HepG2 (cell line): ENCODE data around the gene AKT3. TPM values are rescaled to one million over a fixed set of nuclear protein-coding genes. Genes with fewer than 3 reads are reported as not detected.

ENCODE experiments used
- ATAC-seq: fragments of 200-7000 bp; cut with Tn5 transposase; 3 replicates; pipeline ENCODE4 v1.9.1; 2020; ENCODE audit warnings: mild to moderate bottlenecking, moderate library complexity
- BruUV-seq: library from RNA; stranded (reverse); fragments of 400-500 nt; replicated peaks from 2 replicates; lab custom pipeline; 2021; lab: Mats Ljungman, UMichigan
- CTCF ChIA-PET: fragments of 300-600 bp; formaldehyde crosslinking; extraction: SDS; loops from one replicate; lab custom pipeline; 2021; ENCODE audit warnings: low total read pairs, inconsistent platforms, low intra/inter-chr PET ratio; lab: Yijun Ruan, JAX
- POLR2A ChIA-PET: fragments of 350-600 bp; sonication (Branson Sonifier 250); formaldehyde crosslinking; loops from one replicate; lab custom pipeline; 2020; ENCODE audit warnings: antibody characterized with exemption, inconsistent platforms; lab: Yijun Ruan, JAX
- DNase-seq: peaks from one replicate; pipeline ENCODE4 v3.0.0-alpha.2; 2015; ENCODE audit warnings: low spot score
- FAIRE-seq: peaks from 3 replicates; lab custom pipeline; 2011; peaks lifted over from hg19 to GRCh38; lab: Jason Lieb, UNC
- H2AFZ ChIP-seq: one replicate; pipeline ENCODE4 v1.6.1; 2011; ENCODE audit warnings: low read length, inconsistent platforms
- H3K27ac ChIP-seq: fragments of 300-600 bp; 3 replicates; pipeline ENCODE4 v1.8.0; 2011; ENCODE audit warnings: mixed run types, mild to moderate bottlenecking, mixed read lengths, low read length, inconsistent platforms; ENCODE audit not compliant: insufficient read depth; ENCODE audit errors: extremely low read length
- H3K27me3 ChIP-seq, 2 experiments: fragments of 200-600 bp in 1 of 2; 2 replicates in 1 of 2; 3 replicates in 1 of 2; pipeline versions ENCODE4 v1.6.0 to v1.8.0; 2011; ENCODE audit warnings: low read length in 2 of 2, mild to moderate bottlenecking in 2 of 2, moderate library complexity in 2 of 2, inconsistent platforms in 1 of 2; ENCODE audit not compliant: insufficient read depth in 2 of 2, control insufficient read depth in 1 of 2
- H3K36me3 ChIP-seq, 2 experiments: fragments of 200-600 bp in 1 of 2; replicated peaks in 1 of 2; 2 replicates in 1 of 2; 3 replicates in 1 of 2; pipeline versions ENCODE4 v1.5.1 to v1.8.0; 2011; ENCODE audit warnings: low read length in 2 of 2, inconsistent platforms in 1 of 2; ENCODE audit not compliant: insufficient read depth in 2 of 2, control insufficient read depth in 1 of 2
- H3K4me1 ChIP-seq: 2 replicates; pipeline ENCODE4 v1.5.1; 2012; ENCODE audit warnings: low read length, inconsistent platforms; ENCODE audit not compliant: insufficient read depth
- H3K4me2 ChIP-seq: 2 replicates; pipeline ENCODE4 v1.6.0; 2011; ENCODE audit warnings: low read depth, low read length, inconsistent platforms
- H3K4me3 ChIP-seq, 3 experiments: fragments of 200-600 bp in 1 of 3; sonication (generic), shearing (Covaris generic) in 1 of 3; replicated peaks in 1 of 3; 2 replicates each; pipeline ENCODE4 v1.5.1; 2011 to 2016; ENCODE audit warnings: low read length in 3 of 3, inconsistent platforms in 2 of 3, low read depth in 2 of 3, mild to moderate bottlenecking in 2 of 3, control low read depth in 1 of 3, mixed read lengths in 1 of 3; ENCODE audit not compliant: insufficient read depth in 1 of 3
- H3K79me2 ChIP-seq: one replicate; pipeline ENCODE4 v1.6.1; 2011; ENCODE audit warnings: low read length, inconsistent platforms; ENCODE audit not compliant: insufficient read depth
- H3K9ac ChIP-seq: 2 replicates; pipeline ENCODE4 v1.6.0; 2011; ENCODE audit warnings: mild to moderate bottlenecking, low read depth, low read length, inconsistent platforms; ENCODE audit not compliant: insufficient read depth
- H3K9me3 ChIP-seq: 2 replicates; pipeline ENCODE4 v1.5.1; 2012; ENCODE audit warnings: mild to moderate bottlenecking, low read length
- H4K20me1 ChIP-seq: 2 replicates; pipeline ENCODE4 v1.6.0; 2011; ENCODE audit warnings: inconsistent platforms, mild to moderate bottlenecking, low read length, moderate library complexity; ENCODE audit not compliant: insufficient read depth
- BCLAF1 ChIP-seq: fragments of 450-650 bp; IDR thresholded peaks from 2 replicates; pipeline ENCODE4 v1.6.1; 2017; ENCODE audit warnings: mild to moderate bottlenecking
- E2F1 ChIP-seq: sonication (generic); formaldehyde crosslinking; IDR thresholded peaks from 2 replicates; pipeline ENCODE4 v1.5.0; 2020; ENCODE audit warnings: missing genetic modification reagents
- KLF16 ChIP-seq, 2 experiments: sonication (generic) in 1 of 2; formaldehyde crosslinking in 1 of 2; IDR thresholded peaks; 2 replicates each; pipeline versions ENCODE4 v1.6.1 to v1.8.0; 2016 to 2023; ENCODE audit warnings: missing genetic modification reagents in 2 of 2, missing compliant biosample characterization in 1 of 2
- NFRKB ChIP-seq: fragments of 450-650 bp; IDR thresholded peaks from 2 replicates; pipeline ENCODE4 v1.6.1; 2017
- UBTF ChIP-seq: sonication (generic); formaldehyde crosslinking; IDR thresholded peaks from 2 replicates; pipeline ENCODE4 v1.4.0; 2020; ENCODE audit warnings: mild to moderate bottlenecking, missing genetic modification reagents
- ZNF331 ChIP-seq: sonication (generic); formaldehyde crosslinking; IDR thresholded peaks from 2 replicates; pipeline ENCODE4 v1.4.0; 2020; ENCODE audit warnings: missing genetic modification reagents
- ZNF629 ChIP-seq: sonication (generic); formaldehyde crosslinking; conservative IDR thresholded peaks from 2 replicates; pipeline ENCODE4 v1.5.0; 2020; ENCODE audit warnings: missing genetic modification reagents
- ZNF646 ChIP-seq: sonication (generic); formaldehyde crosslinking; IDR thresholded peaks from 2 replicates; pipeline ENCODE4 v1.9.0; 2021; ENCODE audit warnings: mild to moderate bottlenecking, missing genetic modification reagents
- WGBS: methylation state at CpG from one replicate; pipeline ENCODE4 v1.1.6; 2017; ENCODE audit warnings: low lambda C conversion rate; 5-methylcytosine and 5-hydroxymethylcytosine counted together
- in situ Hi-C: cut with HindIII; loops from 2 replicates; pipeline ENCODE4 v1.10.0; 2017; ENCODE audit warnings: low pct_unique_long_range_greater_than_20kb; ENCODE audit not compliant: extremely low pct_ligation_motif_present
- intact Hi-C: fragments of 100-400 bp; cut with micrococcal nuclease; formaldehyde crosslinking; loops from one replicate; pipeline ENCODE4 v1.10.0; 2022; ENCODE audit not compliant: unreplicated experiment
- polyA plus RNA-seq, 8 experiments: library from polyadenylated mRNA; depleted of rRNA in 3 of 8; stranded (reverse) in 7 of 8; unstranded in 1 of 8; fragments of >200 nt; fragmentation: Illumina TruSeq in 4 of 8; extraction: Trizol in 4 of 8; gene quantifications; 2 replicates each; pipeline versions ENCODE4 v1.2.1 to v1.2.3, GENCODE V29; 2011 to 2016; ENCODE audit warnings: low read depth in 4 of 8, missing spikeins in 1 of 8, mixed read lengths in 1 of 8; ENCODE audit not compliant: insufficient read depth in 1 of 8
- total RNA-seq, 5 experiments: library from RNA; depleted of rRNA; stranded (reverse); fragments of >200 nt; fragmentation: Illumina TruSeq; extraction: Trizol; gene quantifications; 2 replicates each; pipeline ENCODE4 v1.2.3, GENCODE V29; 2016; ENCODE audit warnings: low read depth in 1 of 5
- TF ChIP-seq, protein P1 (sequence below): sonication (generic); formaldehyde crosslinking; IDR thresholded peaks from 2 replicates; pipeline ENCODE4 v1.8.0; 2022; ENCODE audit warnings: mild to moderate bottlenecking, missing genetic modification reagents; ENCODE audit not compliant: insufficient replicate concordance

The AKT3 gene
- total and polyA plus RNA-seq, 2 of the 13 experiments (the other 11 are each of a cell fraction or from before 2014, with no cell fraction given) = 0.07 TPM

- ATAC-seq = no peak
- intact Hi-C loops = no loop called here
- CTCF ChIA-PET = no interaction called here
- TF ChIP-seq ZNF331 (no peak), KLF16 (CRISPR knock-in tag; IDR thresholded peaks at IDR 0.05) (no peak), UBTF (CRISPR knock-in tag) (no peak), BCLAF1 (no peak), ZNF629 (CRISPR knock-in tag) (no peak), ZNF646 (CRISPR knock-in tag) (no peak), NFRKB (no peak), E2F1 (CRISPR knock-in tag) (no peak)
- TF ChIP-seq, protein P1, sequence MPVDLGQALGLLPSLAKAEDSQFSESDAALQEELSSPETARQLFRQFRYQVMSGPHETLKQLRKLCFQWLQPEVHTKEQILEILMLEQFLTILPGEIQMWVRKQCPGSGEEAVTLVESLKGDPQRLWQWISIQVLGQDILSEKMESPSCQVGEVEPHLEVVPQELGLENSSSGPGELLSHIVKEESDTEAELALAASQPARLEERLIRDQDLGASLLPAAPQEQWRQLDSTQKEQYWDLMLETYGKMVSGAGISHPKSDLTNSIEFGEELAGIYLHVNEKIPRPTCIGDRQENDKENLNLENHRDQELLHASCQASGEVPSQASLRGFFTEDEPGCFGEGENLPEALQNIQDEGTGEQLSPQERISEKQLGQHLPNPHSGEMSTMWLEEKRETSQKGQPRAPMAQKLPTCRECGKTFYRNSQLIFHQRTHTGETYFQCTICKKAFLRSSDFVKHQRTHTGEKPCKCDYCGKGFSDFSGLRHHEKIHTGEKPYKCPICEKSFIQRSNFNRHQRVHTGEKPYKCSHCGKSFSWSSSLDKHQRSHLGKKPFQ (CRISPR knock-in tag) = no peak
Observed at GRCh38 chr1:243686159-243686558, 163.9 kb downstream of the AKT3 start.

More at GRCh38 chr1:243686159-243686558, 163.9 kb downstream of the AKT3 start:
- Histone ChIP-seq H3K9ac (no peak overlapping the region), H3K4me1 (no peaks in the 10 kb centered on the region), H3K27ac (no peak overlapping the region), H3K27me3 (no peaks in the 10 kb centered on the region), H3K4me2 (no peak overlapping the region), H4K20me1 (no peaks in the 10 kb centered on the region), H3K9me3 (no peaks in the 10 kb centered on the region), H3K36me3 (no peaks in the 10 kb centered on the region), H2AFZ (no peak overlapping the region), H3K79me2 (no peaks in the 10 kb centered on the region), H3K4me3 (no peak overlapping the region)
- FAIRE-seq (no peak), DNase-seq (no peak)
- POLR2A ChIA-PET = no interaction called here
- in situ Hi-C loops = no loop called here
- 59% methylated on average over 1 of the region's 1 CpG for WGBS
- no TSS peak for BruUV-seq
